Neuron (in vitro differentiated cells): ENCODE measurements around the gene GREM1.
A peak's percentile ranks its signal among the peaks of the same experiment; 100 is the strongest.

ENCODE experiments used
- H2AFZ ChIP-seq: one replicate; pipeline ENCODE4 v1.6.1; 2013; ENCODE audit warnings: low read depth, mild to moderate bottlenecking, inconsistent platforms, low read length, moderate library complexity
- H3K27me3 ChIP-seq: one replicate; pipeline ENCODE4 v1.6.1; 2013; ENCODE audit warnings: low read length; ENCODE audit not compliant: insufficient read depth
- H3K36me3 ChIP-seq: one replicate; pipeline ENCODE4 v1.6.1; 2013; ENCODE audit warnings: low read length; ENCODE audit not compliant: insufficient read depth
- H3K4me1 ChIP-seq: one replicate; pipeline ENCODE4 v1.6.1; 2013; ENCODE audit warnings: low read length; ENCODE audit not compliant: insufficient read depth
- H3K4me3 ChIP-seq: 2 replicates; pipeline ENCODE4 v1.5.1; 2013; ENCODE audit warnings: mild to moderate bottlenecking, low read length, moderate library complexity
- H3K9me3 ChIP-seq: one replicate; pipeline ENCODE4 v1.6.1; 2013; ENCODE audit warnings: low read length

Gene GREM1

DNA sequence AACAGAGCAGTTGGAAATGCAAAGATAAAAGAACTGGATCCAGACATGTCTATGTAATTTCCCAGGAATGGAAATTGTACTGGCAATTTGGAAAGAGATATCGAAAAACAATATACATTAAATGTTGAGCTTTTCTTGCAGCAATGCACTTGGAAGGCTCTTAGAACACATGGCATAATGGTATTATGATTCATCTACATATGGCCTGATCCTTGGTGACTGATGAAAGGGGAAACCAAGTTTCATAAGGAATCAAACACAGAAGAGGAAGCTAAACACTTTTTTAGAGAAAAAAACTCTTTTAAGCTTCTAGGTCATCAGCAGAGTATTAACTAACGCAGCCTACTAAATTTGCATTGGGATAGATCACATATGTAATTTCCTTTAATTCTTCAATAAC, 12.4 kb upstream of the GREM1 start:
- H3K9me3 ChIP-seq = no peaks in the 10 kb centered on the region
- H2AFZ ChIP-seq = no peak overlapping the region
- H3K27me3 ChIP-seq = peaks cover 6% of the 10 kb centered on the region
- no peak overlapping the region for H3K4me3 ChIP-seq
- no peaks in the 10 kb centered on the region for H3K36me3 ChIP-seq
- H3K4me1 ChIP-seq = no peaks in the 10 kb centered on the region

DNA sequence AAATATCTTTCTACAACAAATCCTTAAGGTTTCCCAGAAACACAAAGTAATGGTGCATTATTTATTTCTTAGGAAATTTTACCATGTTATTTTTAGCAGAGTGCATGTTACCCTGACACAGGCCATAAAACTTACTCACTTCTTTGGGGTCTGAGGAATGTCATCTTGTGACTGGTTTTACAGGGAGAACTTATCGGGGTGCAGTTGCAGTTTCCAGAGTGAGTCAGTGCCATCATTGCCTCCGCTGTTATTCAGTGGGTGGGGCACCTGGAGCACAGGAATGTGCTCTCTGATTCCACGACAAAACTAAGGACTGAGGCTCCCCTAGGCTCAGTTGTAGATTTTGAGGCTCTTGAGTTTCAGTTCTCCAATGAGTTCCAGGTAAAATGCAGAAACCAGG, 11.1 kb upstream of the GREM1 start:
- H3K9me3 ChIP-seq = no peaks in the 10 kb centered on the region
- H3K36me3 ChIP-seq = no peaks in the 10 kb centered on the region
- peaks cover 6% of the 10 kb centered on the region for H3K27me3 ChIP-seq
- H3K4me3 ChIP-seq = no peak overlapping the region
- H3K4me1 ChIP-seq = no peaks in the 10 kb centered on the region
- H2AFZ ChIP-seq = no peak overlapping the region

DNA sequence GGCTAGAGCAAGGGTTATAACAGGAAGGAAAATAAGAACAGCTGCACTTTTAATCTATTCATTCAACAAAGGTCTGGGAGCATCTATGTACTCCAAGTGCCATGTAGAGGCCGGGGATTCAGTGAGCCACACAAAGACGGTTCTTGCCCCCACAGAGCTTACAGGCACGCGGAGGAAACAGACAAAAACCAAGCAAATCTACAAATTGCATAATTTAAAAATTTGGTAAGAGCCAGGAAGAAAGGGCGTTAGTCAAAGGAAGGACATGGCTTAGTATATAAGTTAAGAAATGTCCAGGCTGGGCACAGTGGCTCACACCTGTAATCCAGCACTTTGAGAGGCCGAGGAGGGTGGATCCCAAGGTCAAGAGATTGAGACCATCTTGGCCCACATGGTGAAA, 10.4 kb upstream of the GREM1 start:
- Histone ChIP-seq H3K36me3 (no peaks in the 10 kb centered on the region), H2AFZ (no peak overlapping the region), H3K9me3 (no peaks in the 10 kb centered on the region), H3K4me3 (no peak overlapping the region), H3K4me1 (no peaks in the 10 kb centered on the region), H3K27me3 (peaks cover 12% of the 10 kb centered on the region)

DNA sequence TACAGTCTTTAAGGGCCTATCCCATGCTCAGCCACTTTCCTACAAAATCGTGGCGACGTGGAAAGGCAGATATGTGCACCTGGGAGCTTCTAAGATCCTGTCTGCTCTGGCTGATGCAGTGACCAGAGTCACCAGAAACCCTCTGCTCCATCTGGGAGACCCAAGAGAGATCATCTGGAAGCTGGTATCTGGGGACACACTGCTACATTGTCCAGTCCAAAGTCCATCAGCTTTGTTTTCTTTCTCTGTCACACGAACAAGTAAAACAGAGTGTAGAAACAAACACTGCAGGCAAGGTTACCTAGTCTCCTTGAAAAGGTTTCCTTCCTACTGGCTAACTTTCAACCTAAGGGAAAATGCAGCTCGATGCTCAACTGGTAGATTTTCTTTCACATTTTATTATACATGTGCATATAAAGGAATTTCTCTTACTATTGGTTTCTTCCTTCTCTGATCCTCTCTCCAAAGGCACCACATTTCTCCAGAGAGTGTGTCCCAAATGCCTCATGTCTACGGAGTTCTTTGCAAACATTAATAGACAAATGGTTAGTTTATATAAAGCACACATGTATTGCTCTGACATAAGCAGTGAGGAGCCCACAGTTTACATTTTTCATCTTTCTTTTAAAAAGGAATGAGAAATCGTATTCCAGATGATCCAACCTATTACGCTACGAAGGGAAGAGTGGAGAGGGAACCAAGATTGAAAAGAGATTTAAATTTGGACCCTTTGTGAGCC, 8.3 kb upstream of the GREM1 start:
- no peaks in the 10 kb centered on the region for H3K4me1 ChIP-seq

GRCh38 chr15:32715276-32715675, 2.5 kb upstream of the GREM1 start:
- peaks cover 10% of the 10 kb centered on the region for H3K4me1 ChIP-seq
- no peaks in the 10 kb centered on the region for H3K36me3 ChIP-seq
- H3K27me3 ChIP-seq = peaks cover 68% of the 10 kb centered on the region
- H3K4me3 ChIP-seq = no peak overlapping the region
- no peaks in the 10 kb centered on the region for H3K9me3 ChIP-seq
- no peak overlapping the region for H2AFZ ChIP-seq

More for the DNA sequence above, 8.3 kb upstream of the GREM1 start:
- Histone ChIP-seq H3K4me3 (no peak overlapping the region), H3K27me3 (peaks cover 20% of the 10 kb centered on the region), H3K9me3 (no peaks in the 10 kb centered on the region), H3K36me3 (no peaks in the 10 kb centered on the region), H2AFZ (no peak overlapping the region)

DNA sequence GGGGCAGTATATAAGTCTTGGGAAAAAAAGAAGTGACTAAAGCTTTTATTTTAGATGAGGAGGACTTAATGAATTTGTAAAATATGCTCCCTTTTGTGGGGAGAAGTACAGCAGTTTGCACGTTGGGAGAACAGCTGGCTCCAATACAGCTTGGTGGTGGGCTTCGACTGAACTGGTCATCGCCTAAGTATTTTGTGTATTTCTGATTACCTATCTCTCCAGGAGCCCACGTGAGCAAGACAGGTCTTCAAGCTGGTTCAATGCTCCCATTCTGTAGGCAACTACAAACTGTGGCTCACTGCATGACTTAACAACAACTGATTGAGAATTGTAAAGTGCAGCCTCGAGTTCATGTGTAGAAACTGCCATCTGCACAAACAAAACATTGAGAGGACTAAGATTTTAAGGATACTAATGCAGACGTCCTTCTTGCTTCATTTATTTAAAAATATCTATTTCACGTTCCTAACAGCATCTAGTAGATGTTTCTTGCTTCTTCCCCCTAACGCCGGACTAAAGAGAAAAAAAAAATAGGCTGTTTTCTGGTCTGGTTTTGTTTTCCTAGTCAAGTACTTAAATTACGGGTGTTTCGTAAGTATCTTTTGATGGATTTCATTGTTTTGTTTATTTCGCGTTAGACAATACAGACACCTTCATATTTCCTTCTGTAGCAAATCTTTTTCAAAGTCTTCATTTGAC, 1.4 kb upstream of the GREM1 start:
- Histone ChIP-seq H3K27me3 (peaks cover 69% of the 10 kb centered on the region), H3K9me3 (no peaks in the 10 kb centered on the region), H3K4me1 (peaks cover 10% of the 10 kb centered on the region), H3K36me3 (no peaks in the 10 kb centered on the region), H3K4me3 (no peak overlapping the region), H2AFZ (no peak overlapping the region)

- Histone ChIP-seq H3K9me3 (no peaks in the 10 kb centered on the region), H3K4me1 (peaks cover 10% of the 10 kb centered on the region), H3K36me3 (no peaks in the 10 kb centered on the region), H2AFZ (peak overlapping the region; percentile 50), H3K4me3 (no peak overlapping the region), H3K27me3 (peaks cover 69% of the 10 kb centered on the region)
Observed at GRCh38 chr15:32716915-32717425, 834 bp upstream of the GREM1 start.

GRCh38 chr15:32718227-32718820, 520 bp downstream of the GREM1 start:
- Histone ChIP-seq H2AFZ (peak overlapping the region; percentile 50), H3K4me1 (peaks cover 10% of the 10 kb centered on the region), H3K4me3 (peak overlapping the region; percentile 34), H3K27me3 (peaks cover 70% of the 10 kb centered on the region), H3K36me3 (no peaks in the 10 kb centered on the region), H3K9me3 (no peaks in the 10 kb centered on the region)

DNA sequence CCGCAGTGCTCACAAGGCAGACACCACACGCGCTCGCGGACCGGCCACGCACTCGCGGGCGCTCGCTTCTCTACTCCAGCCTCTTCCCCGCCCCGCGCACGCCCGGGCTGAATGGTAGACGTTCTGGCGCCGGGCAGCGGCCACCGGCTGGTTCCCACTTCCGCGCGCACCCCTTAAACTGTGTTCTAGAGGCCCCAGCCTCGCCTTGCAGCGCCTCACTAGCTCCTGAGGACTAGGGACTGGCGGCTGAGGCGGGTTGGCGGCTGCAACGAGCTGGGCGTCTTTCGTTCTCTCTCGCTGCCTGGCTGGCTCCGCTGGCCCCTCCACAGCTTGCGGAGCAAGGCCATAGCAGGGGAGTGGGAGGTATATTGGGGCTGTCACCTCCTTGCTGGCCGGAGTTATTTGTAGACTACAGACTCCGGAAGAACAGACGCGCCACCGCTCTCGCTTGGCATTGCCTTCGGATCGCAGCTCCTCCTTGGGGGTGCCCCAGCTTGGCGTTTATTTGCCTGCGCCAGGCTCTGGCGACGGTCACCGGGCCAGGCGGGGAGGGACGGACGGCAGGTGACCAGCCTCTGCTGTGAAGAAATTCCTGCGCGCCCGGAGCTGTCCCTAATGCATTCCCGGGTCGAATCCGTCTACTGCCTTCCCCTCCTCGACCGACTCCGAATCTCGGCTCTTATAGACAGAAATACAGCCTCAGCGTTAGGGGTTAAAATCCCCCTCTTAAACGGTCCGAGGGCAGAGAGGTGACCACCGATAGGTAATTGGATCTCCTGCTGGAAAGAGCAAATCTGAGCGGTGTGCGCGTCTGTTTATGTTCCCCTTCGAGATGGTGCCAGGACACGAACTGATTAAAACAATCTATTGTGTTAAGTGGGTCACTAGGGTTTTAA, 1.3 kb downstream of the GREM1 start:
- Histone ChIP-seq H3K27me3 (peaks cover 64% of the 10 kb centered on the region), H2AFZ (peak overlapping the region; percentile 50), H3K9me3 (no peaks in the 10 kb centered on the region), H3K36me3 (no peaks in the 10 kb centered on the region), H3K4me1 (peaks cover 10% of the 10 kb centered on the region), H3K4me3 (no peak overlapping the region)

DNA sequence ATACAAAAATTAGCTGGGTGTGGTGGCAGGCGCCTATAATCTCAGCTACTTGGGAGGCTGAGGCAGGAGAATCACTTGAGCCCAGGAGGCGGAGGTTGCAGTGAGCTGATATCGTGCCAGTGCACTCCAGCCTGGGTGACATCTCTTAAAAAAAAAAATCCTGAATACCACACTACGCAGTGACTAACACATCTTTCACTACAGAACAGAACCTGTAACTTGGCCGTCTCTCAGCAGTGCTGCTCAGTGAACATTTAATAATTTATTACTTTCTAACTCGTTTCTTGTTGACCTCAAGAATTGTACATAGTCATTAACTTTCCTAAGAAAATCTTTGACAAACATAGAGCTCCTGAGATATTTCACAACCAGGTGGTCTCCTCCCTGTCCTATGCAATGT, 3.8 kb downstream of the GREM1 start:
- peaks cover 10% of the 10 kb centered on the region for H3K4me1 ChIP-seq
- no peak overlapping the region for H3K4me3 ChIP-seq
- H3K9me3 ChIP-seq = no peaks in the 10 kb centered on the region
- H3K36me3 ChIP-seq = no peaks in the 10 kb centered on the region
- no peak overlapping the region for H2AFZ ChIP-seq
- peaks cover 44% of the 10 kb centered on the region for H3K27me3 ChIP-seq

- H3K36me3 ChIP-seq = no peaks in the 10 kb centered on the region
- peaks cover 10% of the 10 kb centered on the region for H3K4me1 ChIP-seq
- no peak overlapping the region for H3K4me3 ChIP-seq
- H3K27me3 ChIP-seq = peaks cover 38% of the 10 kb centered on the region
- H3K9me3 ChIP-seq = no peaks in the 10 kb centered on the region
- no peak overlapping the region for H2AFZ ChIP-seq
Observed at GRCh38 chr15:32722136-32722535, 4.3 kb downstream of the GREM1 start.

GRCh38 chr15:32723171-32723948, 5.6 kb downstream of the GREM1 start:
- Histone ChIP-seq H2AFZ (no peak overlapping the region), H3K36me3 (no peaks in the 10 kb centered on the region), H3K27me3 (peaks cover 29% of the 10 kb centered on the region), H3K4me3 (no peak overlapping the region), H3K9me3 (no peaks in the 10 kb centered on the region), H3K4me1 (peaks cover 4% of the 10 kb centered on the region)
